Kidney tubule cell (primary cell): ENCODE measurements around the gene SYNPR.
"Not testable (repeated sequence)": the region's sequence is repeated elsewhere in the genome, so short reads cannot be mapped to it uniquely, and the experiment has no call there.

Source experiments
- DNase-seq: peaks from one replicate; pipeline ENCODE4 v3.0.0-alpha.2; 2018; ENCODE audit warnings: low spot score

SYNPR gene

GRCh38 chr3:63278171-63279004, at the start of gene SYNPR:
SYNPR (plus strand) TSS chr3:63278308.
- DNase-seq, result no peak

GRCh38 chr3:63228677-63229076, 49.4 kb upstream of the SYNPR start:
- DNase-seq, result peak; percentile 45

- no peak for DNase-seq
Measured at GRCh38 chr3:63230146-63230545, 48.0 kb upstream of the SYNPR start.

GRCh38 chr3:63231643-63232042, 46.5 kb upstream of the SYNPR start:
- DNase-seq, result no peak

- DNase-seq, result peak; percentile 7
Measured at GRCh38 chr3:63232764-63233396, 45.2 kb upstream of the SYNPR start.

GRCh38 chr3:63240381-63240902, 37.7 kb upstream of the SYNPR start:
- DNase-seq, result no peak

- DNase-seq, result no peak
Measured at GRCh38 chr3:63242124-63242523, 36.0 kb upstream of the SYNPR start.

- no peak for DNase-seq
Measured at GRCh38 chr3:63244486-63244885, 33.6 kb upstream of the SYNPR start.

- DNase-seq, result no peak
Measured at GRCh38 chr3:63245726-63246241, 32.3 kb upstream of the SYNPR start.

GRCh38 chr3:63248015-63248414, 30.1 kb upstream of the SYNPR start:
- DNase-seq, result no peak

GRCh38 chr3:63251499-63251898, 26.6 kb upstream of the SYNPR start:
- DNase-seq, result no peak

GRCh38 chr3:63255819-63256218, 22.3 kb upstream of the SYNPR start:
- not testable (repeated sequence) for DNase-seq

- DNase-seq, result no peak
Measured at GRCh38 chr3:63264716-63265115, 13.4 kb upstream of the SYNPR start.

GRCh38 chr3:63274359-63274758, 3.7 kb upstream of the SYNPR start:
- DNase-seq, result no peak

- DNase-seq, result no peak
Measured at GRCh38 chr3:63279005-63279841, 1.1 kb downstream of the SYNPR start.

GRCh38 chr3:63287610-63288009, 9.5 kb downstream of the SYNPR start:
- no peak for DNase-seq

- no peak for DNase-seq
Measured at GRCh38 chr3:63290686-63291085, 12.6 kb downstream of the SYNPR start.

- no peak for DNase-seq
Measured at GRCh38 chr3:63294332-63294731, 16.2 kb downstream of the SYNPR start.

- no peak for DNase-seq
Measured at GRCh38 chr3:63295356-63295755, 17.2 kb downstream of the SYNPR start.

GRCh38 chr3:63295806-63296205, 17.7 kb downstream of the SYNPR start:
- DNase-seq, result no peak

- DNase-seq, result no peak
Measured at GRCh38 chr3:63296249-63296648, 18.1 kb downstream of the SYNPR start.

- DNase-seq, result no peak
Measured at GRCh38 chr3:63303238-63303637, 25.1 kb downstream of the SYNPR start.
